Esophagus muscularis mucosa (tissue), 4 donors: ENCODE measurements around the gene FKBP1B.

Source experiments
- CTCF ChIP-seq, 3 experiments: fragments of 200-600 bp in 2 of 3; fragments of 450-650 bp in 1 of 3; sonication (generic) in 2 of 3; IDR thresholded peaks; one replicate each; pipeline ENCODE4 v1.5.1; 2017 to 2019; ENCODE audit warnings: antibody characterized with exemption in 3 of 3, mild to moderate bottlenecking in 2 of 3, moderate library complexity in 1 of 3
- EP300 ChIP-seq: sonication (generic); formaldehyde crosslinking; IDR thresholded peaks from one replicate; pipeline ENCODE4 v1.6.1; 2017; ENCODE audit warnings: antibody characterized with exemption
- POLR2A ChIP-seq: fragments of 450-650 bp; IDR thresholded peaks from one replicate; pipeline ENCODE4 v1.6.1; 2017; ENCODE audit warnings: antibody characterized with exemption, moderate library complexity, mild to moderate bottlenecking, low read depth
- POLR2AphosphoS5 ChIP-seq, 2 donors: sonication (generic); formaldehyde crosslinking; IDR thresholded peaks; one replicate each; pipeline ENCODE4 v1.6.1; 2017; ENCODE audit warnings: antibody characterized with exemption in 2 of 2

DNA sequence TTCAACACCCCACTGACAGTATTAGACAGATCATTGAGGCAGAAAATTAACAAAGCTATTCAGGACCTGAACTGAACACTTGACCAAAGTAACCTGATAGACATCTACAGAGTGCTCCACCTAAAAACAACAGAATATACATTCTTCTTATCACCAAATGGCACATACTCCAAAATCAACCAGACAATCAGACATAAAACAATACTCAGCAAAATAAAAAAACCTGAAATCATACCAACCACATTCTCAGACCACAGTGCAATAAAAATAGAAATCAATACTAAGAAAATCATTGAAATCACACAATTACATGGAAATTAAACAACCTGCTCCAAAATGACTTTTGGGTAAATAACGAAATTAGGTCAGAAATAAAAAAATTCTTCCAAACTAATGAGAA is 57.8 kb downstream of the FKBP1B start:
- TF ChIP-seq EP300 (no peak), CTCF (IDR thresholded peaks at IDR 0.05) (no peak), POLR2AphosphoS5 (IDR thresholded peaks at IDR 0.05) (no peak), POLR2A (no peak)
